Astrocyte of the cerebellum (primary cell): ENCODE data around the gene COL19A1.

Source experiments
- DNase-seq: peaks from one replicate; pipeline ENCODE4 v3.0.0-alpha.2; 2011; ENCODE audit warnings: low read depth
- H3K4me3 ChIP-seq: 2 replicates; pipeline ENCODE4 v1.5.1; 2011; ENCODE audit warnings: mild to moderate bottlenecking, low read depth, low read length, moderate library complexity
- in situ Hi-C: cut with HindIII; loops from 2 replicates; pipeline ENCODE4 v1.10.0; 2017; ENCODE audit warnings: low sequenced_read_pairs
- TF ChIP-seq, protein P1 (sequence below): IDR thresholded peaks from 2 replicates; pipeline ENCODE4 v1.5.1; 2012; ENCODE audit warnings: low read length, low read depth, moderate library complexity, mild to moderate bottlenecking; ENCODE audit errors: missing control alignments

COL19A1 gene

DNA sequence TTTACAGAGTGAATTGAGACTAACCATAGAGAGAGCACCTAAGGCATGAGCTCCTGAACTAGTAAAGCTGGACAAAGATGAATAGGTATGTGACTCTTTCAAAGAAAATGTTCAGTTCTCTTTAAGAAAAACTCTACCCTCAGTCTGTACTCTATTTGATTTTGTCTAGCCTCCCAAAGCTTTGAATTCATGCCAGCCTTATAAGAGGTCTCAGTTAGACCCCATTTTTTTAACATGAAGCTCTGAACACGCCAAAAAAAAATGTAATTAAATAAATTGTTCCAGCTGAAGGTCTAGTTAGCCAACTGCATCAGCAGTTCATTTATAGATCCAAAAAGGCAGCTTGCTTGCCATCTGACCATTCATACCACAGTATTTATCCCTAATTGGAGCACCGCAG lies 365.0 kb downstream of the COL19A1 start:
- no peak overlapping the region for H3K4me3 ChIP-seq
- no peak for DNase-seq
- TF ChIP-seq, protein P1, sequence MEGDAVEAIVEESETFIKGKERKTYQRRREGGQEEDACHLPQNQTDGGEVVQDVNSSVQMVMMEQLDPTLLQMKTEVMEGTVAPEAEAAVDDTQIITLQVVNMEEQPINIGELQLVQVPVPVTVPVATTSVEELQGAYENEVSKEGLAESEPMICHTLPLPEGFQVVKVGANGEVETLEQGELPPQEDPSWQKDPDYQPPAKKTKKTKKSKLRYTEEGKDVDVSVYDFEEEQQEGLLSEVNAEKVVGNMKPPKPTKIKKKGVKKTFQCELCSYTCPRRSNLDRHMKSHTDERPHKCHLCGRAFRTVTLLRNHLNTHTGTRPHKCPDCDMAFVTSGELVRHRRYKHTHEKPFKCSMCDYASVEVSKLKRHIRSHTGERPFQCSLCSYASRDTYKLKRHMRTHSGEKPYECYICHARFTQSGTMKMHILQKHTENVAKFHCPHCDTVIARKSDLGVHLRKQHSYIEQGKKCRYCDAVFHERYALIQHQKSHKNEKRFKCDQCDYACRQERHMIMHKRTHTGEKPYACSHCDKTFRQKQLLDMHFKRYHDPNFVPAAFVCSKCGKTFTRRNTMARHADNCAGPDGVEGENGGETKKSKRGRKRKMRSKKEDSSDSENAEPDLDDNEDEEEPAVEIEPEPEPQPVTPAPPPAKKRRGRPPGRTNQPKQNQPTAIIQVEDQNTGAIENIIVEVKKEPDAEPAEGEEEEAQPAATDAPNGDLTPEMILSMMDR: no peak
- in situ Hi-C loops: no loop called here

DNA sequence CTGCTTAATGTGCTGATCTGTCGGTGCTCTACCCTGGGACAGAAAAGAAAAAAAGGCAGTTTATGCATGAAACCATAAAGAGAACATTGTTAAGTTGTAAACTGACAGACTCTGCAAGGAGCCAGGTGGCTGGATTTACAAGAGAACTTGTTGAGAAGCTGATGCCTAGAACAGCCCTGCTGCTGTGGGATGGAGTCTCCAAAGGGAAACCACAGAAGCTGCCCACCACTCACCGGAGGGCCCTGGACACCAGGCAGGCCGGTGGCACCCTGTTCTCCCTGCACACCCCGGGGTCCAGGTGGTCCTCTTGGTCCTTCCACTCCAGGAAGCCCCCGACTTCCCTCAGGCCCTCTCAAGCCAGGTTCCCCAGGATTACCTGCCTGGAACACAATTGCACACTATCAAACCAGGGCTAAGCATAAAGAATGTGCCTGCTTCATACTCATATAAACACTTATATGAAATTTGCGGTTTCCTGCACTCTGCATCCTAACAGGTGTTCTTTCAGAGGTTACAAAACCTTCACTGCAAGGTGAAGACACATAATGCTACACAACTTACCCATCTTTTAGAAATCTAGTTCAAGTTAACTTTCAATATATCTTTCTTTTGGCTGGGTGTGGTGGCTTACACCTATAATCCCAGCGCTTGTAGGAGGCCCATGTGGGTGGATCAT lies 368.3 kb downstream of the COL19A1 start:
- TF ChIP-seq, protein P1: no peak
- in situ Hi-C loops: no loop called here
- DNase-seq: no peak
- no peak overlapping the region for H3K4me3 ChIP-seq

DNA sequence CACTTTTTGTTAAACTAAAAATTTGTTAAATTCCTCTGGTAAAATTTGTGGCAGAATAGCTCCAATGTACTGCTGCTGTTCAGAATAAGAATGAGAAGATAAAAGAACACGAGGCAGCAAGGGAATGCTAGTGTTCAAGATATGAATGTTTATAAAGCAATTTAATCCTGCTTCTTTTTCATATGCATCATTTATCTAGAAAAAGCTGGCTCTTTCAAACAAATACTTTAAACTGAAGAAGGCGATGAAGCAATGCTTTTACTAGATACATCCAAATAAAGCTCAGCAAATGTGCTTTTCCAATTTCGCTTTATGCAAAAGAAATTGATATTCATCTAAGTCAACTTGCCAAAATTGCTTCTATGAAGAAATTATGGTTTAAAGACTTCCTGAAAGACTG lies 370.0 kb downstream of the COL19A1 start:
- in situ Hi-C loops: no loop called here
- DNase-seq: no peak
- TF ChIP-seq, protein P1: no peak
- H3K4me3 ChIP-seq: no peak overlapping the region

DNA sequence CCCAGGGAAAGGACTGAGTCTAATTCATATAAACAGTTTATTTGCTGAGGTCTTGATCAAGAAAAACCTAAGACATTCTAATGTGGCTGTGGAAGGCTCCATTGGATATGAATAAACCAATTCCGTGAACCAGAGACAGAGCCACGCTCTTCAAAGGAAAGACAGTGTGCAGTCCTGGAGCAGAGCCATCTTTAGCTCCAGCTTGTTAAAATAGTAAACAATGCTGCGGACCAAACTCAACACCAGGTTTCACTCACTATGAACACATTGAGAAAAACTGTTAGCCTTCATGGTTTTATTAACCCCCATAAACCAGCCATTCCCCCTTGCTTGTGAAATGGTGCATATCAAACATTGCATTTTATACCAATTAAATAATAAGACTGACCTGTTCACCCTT lies 374.7 kb downstream of the COL19A1 start:
- H3K4me3 ChIP-seq: no peak overlapping the region
- DNase-seq: no peak
- in situ Hi-C loops: loop anchor here (5.0 kb wide), 1 partner anchor 34 kb away; no protein-coding TSS in a partner anchor
- TF ChIP-seq, protein P1: no peak

DNA sequence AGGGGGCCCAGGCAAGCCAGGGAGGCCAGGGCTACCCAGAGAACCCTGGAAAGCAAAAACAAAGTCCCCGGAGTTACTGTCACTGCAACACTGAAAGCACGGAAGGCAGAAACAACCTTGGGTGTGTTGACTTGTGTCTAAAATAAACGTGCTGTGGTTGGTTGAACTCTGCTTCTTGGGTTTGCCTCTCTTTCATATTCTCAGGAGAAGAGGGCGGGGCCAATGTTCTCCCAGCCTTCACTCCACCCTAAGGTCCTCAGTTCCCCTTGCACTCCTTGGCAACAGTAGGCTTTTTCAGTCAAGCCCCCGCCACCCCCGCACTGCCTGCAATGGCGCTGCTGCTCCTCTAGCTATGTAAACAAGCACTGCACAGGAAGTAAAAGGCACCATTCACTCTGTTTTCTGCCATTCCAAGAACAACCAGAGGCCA lies 375.6 kb downstream of the COL19A1 start:
- in situ Hi-C loops: loop anchor here (5.0 kb wide), 1 partner anchor 35 kb away; no protein-coding TSS in a partner anchor
- TF ChIP-seq, protein P1: no peak
- no peak for DNase-seq
- H3K4me3 ChIP-seq: no peak overlapping the region

DNA sequence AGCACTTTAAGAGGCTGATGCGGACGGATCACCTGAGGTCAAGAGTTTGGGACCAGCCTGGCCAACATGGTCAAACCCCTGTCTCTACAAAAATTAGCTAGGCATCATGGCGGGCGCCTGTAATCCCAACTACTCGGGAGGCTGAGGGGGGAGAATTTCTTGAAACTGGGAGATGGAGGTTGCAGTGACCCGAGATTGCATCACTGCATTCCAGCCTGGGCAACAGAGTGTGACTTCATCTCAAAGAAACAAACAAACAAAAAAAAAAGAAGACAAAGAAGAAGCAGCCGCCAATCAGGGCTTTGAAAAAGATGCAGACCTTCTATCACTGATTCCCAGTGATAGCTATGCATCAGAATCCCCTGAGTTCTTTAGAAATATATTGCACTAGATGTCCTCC lies 379.8 kb downstream of the COL19A1 start:
- no peak for DNase-seq
- no peak overlapping the region for H3K4me3 ChIP-seq
- in situ Hi-C loops: no loop called here
- TF ChIP-seq, protein P1: no peak

DNA sequence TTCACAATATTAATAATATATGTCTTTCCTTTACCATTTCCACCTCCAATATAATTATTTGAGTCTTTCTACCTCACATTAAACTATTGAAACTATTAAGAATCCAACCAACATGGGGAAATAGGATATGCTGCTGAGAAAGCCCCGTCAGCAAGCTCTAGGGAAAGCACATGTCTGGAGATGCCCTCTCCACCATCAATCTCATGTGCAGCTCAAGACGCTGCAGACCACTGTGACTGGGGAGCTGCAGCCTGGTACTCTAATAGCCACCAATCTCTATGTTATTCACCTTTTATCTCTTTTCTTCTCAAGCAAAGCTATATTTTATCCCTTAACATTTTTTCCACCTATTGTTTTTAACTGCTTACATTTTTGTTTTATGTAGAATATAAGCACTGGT lies 386.2 kb downstream of the COL19A1 start:
- TF ChIP-seq, protein P1: no peak
- DNase-seq: no peak
- no peak overlapping the region for H3K4me3 ChIP-seq
- in situ Hi-C loops: loop anchor here (5.0 kb wide), 1 partner anchor 35 kb away; no protein-coding TSS in a partner anchor
